T-cell (primary cell): ENCODE data around the gene HMGN1. TPM values are rescaled to one million over a fixed set of nuclear protein-coding genes. Genes with fewer than 3 reads are reported as not detected.

ENCODE experiments used
- ATAC-seq, 4 experiments: fragments of 200-7000 bp in 3 of 4; fragments of 150-1000 bp in 1 of 4; cut with Tn5 transposase; replicated peaks in 1 of 4; 1 replicate in 3 of 4; 2 replicates in 1 of 4; pipeline ENCODE4 v1.10.0; 2021; ENCODE audit warnings: moderate library complexity in 3 of 4, mild to moderate bottlenecking in 2 of 4, moderate number of reproducible peaks in 1 of 4
- CTCF ChIA-PET, 2 donors: fragments of 300-600 bp; sonication (Branson Sonifier 250); formaldehyde crosslinking; loops; one replicate each; lab custom pipeline; 2022; ENCODE audit warnings: antibody characterized with exemption in 2 of 2; lab: Charles Lee
- POLR2A ChIA-PET, 2 donors: fragments of 300-600 bp; sonication (Branson Sonifier 250); formaldehyde crosslinking; loops; one replicate each; lab custom pipeline; 2022; ENCODE audit warnings: antibody characterized with exemption in 2 of 2; lab: Charles Lee
- DNase-seq, 35 experiments: peaks; one replicate each; pipeline versions ENCODE4 v3.0.0 to v3.0.0-alpha.2; 2013 to 2023
- H3K27ac ChIP-seq: one replicate; pipeline ENCODE4 v1.5.1; 2013; ENCODE audit warnings: low read length
- H3K27me3 ChIP-seq, 2 experiments: replicated peaks in 1 of 2; 1 replicate in 1 of 2; 2 replicates in 1 of 2; pipeline versions ENCODE4 v1.6.1 to v1.7.0; 2013; ENCODE audit warnings: low read length in 1 of 2, mixed read lengths in 1 of 2; ENCODE audit not compliant: control insufficient read depth in 2 of 2, insufficient read depth in 2 of 2; ENCODE audit errors: extremely low read depth in 1 of 2
- H3K36me3 ChIP-seq, 2 donors: 1 replicate in 1 of 2; 2 replicates in 1 of 2; pipeline versions ENCODE4 v1.6.1 to v1.7.0; 2013; ENCODE audit warnings: low read length in 1 of 2; ENCODE audit not compliant: control insufficient read depth in 2 of 2, insufficient read depth in 1 of 2; ENCODE audit errors: extremely low read depth in 1 of 2
- H3K4me1 ChIP-seq, 2 experiments: 1 replicate in 1 of 2; 2 replicates in 1 of 2; pipeline versions ENCODE4 v1.6.1 to v1.7.0; 2013; ENCODE audit warnings: low read length in 2 of 2, mixed read lengths in 1 of 2; ENCODE audit not compliant: insufficient read depth in 2 of 2, control insufficient read depth in 1 of 2; ENCODE audit errors: extremely low read depth in 1 of 2
- H3K4me3 ChIP-seq, 2 donors: 1 replicate in 1 of 2; 2 replicates in 1 of 2; pipeline versions ENCODE4 v1.5.1 to v1.7.0; 2013; ENCODE audit warnings: mild to moderate bottlenecking in 2 of 2, low read length in 1 of 2, moderate library complexity in 1 of 2; ENCODE audit not compliant: control insufficient read depth in 1 of 2; ENCODE audit errors: extremely low read depth in 1 of 2
- H3K9me3 ChIP-seq: 2 replicates; pipeline ENCODE4 v1.7.0; 2013
- H3K27ac Mint-ChIP-seq, 2 donors: one replicate each; pipeline ENCODE4 v1.8.0; 2020 to 2021; ENCODE audit warnings: mild to moderate bottlenecking in 2 of 2, mixed read lengths in 2 of 2
- H3K27me3 Mint-ChIP-seq, 2 donors: one replicate each; pipeline ENCODE4 v1.8.0; 2021 to 2022; ENCODE audit warnings: mixed read lengths in 2 of 2
- H3K36me3 Mint-ChIP-seq: one replicate; pipeline ENCODE4 v1.8.0; 2021; ENCODE audit warnings: mixed read lengths
- H3K4me1 Mint-ChIP-seq, 3 donors: one replicate each; pipeline ENCODE4 v1.8.0; 2020 to 2022; ENCODE audit warnings: mixed read lengths in 3 of 3, mild to moderate bottlenecking in 1 of 3
- H3K4me3 Mint-ChIP-seq, 3 donors: one replicate each; pipeline ENCODE4 v1.8.0; 2020 to 2022; ENCODE audit warnings: mild to moderate bottlenecking in 3 of 3, mixed read lengths in 3 of 3, moderate library complexity in 3 of 3
- H3K9me3 Mint-ChIP-seq, 3 donors: one replicate each; pipeline ENCODE4 v1.8.0; 2020 to 2022; ENCODE audit warnings: mixed read lengths in 3 of 3
- WGBS: methylation state at CpG from one replicate; pipeline ENCODE4 v1.1.5; 2013; ENCODE audit warnings: missing lambda C conversion rate; ENCODE audit not compliant: insufficient coverage; 5-methylcytosine and 5-hydroxymethylcytosine counted together
- total RNA-seq, 35 experiments: library from RNA in 6 of 35; stranded (reverse) in 6 of 35; fragments of 120-200 nt in 1 of 35; gene quantifications; one replicate each; pipeline versions ENCODE4 v1.2.1 to v1.2.4 and lab custom pipeline; 2013 to 2026

The HMGN1 gene
- total RNA-seq, 5 donors from 2014 or later (not counting 1 experiment from before 2014, with no cell fraction given) = 206 to 254 (median 239) TPM

DNA sequence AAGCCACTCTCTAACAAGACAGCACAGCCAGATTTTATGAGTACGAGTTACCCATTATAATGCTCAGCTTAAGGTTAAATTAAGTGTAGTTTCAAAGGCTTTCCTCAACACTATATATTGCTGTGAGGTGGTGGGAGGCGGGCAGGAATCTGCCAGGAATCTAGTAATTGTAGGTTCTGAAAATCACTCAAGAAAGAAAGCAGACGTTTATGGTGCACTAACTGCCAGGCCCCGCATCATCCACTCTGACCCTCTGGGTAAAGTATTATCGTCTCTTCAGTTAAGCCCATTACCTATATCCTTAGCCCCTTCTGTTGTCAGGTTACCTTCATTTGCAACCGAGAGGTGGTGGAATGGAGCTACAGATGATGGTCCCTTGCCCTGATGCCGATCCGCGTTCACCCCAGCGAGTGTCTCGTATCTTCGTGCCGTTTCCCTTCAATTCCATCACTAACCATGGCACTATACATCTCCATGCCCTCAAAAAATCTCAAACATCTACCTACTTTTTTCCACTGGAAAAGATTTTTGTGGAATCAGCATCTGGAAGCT lies 12.4 kb downstream of the HMGN1 start:
- no peak for ATAC-seq
- H3K27me3 Mint-ChIP-seq = no peaks in the 10 kb centered on the region

DNA sequence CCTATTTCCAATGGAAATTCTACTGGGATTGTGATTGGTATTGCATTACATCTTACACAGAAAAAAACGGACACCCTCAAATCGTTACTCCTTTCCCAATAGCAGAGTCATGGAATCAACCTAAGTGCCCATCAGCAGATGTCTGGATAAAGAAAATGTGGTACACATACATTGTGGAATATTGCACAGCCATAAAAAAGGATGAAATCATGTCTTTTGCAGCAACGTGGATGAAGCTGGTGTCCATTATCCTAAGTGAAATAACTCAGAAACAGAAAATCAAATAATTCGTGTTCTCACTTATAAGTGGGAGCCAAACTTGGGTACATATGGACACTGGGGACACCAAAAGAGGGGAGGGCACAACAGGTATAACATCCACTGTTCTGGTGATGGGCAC lies 14.3 kb downstream of the HMGN1 start:
- H3K9me3 ChIP-seq = no peaks in the 10 kb centered on the region
- H3K27me3 Mint-ChIP-seq = peaks cover 0 to under 1% of the 10 kb centered on the region in 2 donors
- H3K27ac ChIP-seq = no peak overlapping the region
- H3K9me3 Mint-ChIP-seq = no peaks in the 10 kb centered on the region
- H3K4me1 ChIP-seq = no peaks in the 10 kb centered on the region
- no peak for DNase-seq
- no peaks in the 10 kb centered on the region for H3K36me3 ChIP-seq
- CTCF ChIA-PET = no interaction called here
- POLR2A ChIA-PET = no interaction called here
- no peak overlapping the region for H3K4me3 Mint-ChIP-seq
- no peaks in the 10 kb centered on the region for H3K27me3 ChIP-seq
- H3K36me3 Mint-ChIP-seq = no peaks in the 10 kb centered on the region
- no peak overlapping the region for H3K4me3 ChIP-seq
- H3K4me1 Mint-ChIP-seq = no peaks in the 10 kb centered on the region
- H3K27ac Mint-ChIP-seq = no peak overlapping the region
- no CpG with 5 or more reads among the region's 4 CpGs for WGBS
- ATAC-seq = no peak

More for the DNA sequence above, 12.4 kb downstream of the HMGN1 start:
- Mint-ChIP-seq H3K4me1 (no peaks in the 10 kb centered on the region), H3K4me3 (no peak overlapping the region), H3K9me3 (no peaks in the 10 kb centered on the region), H3K27ac (no peak overlapping the region), H3K36me3 (peaks cover 8% of the 10 kb centered on the region)
- Histone ChIP-seq H3K9me3 (no peaks in the 10 kb centered on the region), H3K36me3 (peaks cover 0 to 5% of the 10 kb centered on the region in 2 donors), H3K4me1 (no peaks in the 10 kb centered on the region), H3K27me3 (no peaks in the 10 kb centered on the region), H3K27ac (no peak overlapping the region), H3K4me3 (no peak overlapping the region)
- DNase-seq = no peak
- POLR2A ChIA-PET = no interaction called here
- CTCF ChIA-PET = no interaction called here
- no CpG with 5 or more reads among the region's 13 CpGs for WGBS

DNA sequence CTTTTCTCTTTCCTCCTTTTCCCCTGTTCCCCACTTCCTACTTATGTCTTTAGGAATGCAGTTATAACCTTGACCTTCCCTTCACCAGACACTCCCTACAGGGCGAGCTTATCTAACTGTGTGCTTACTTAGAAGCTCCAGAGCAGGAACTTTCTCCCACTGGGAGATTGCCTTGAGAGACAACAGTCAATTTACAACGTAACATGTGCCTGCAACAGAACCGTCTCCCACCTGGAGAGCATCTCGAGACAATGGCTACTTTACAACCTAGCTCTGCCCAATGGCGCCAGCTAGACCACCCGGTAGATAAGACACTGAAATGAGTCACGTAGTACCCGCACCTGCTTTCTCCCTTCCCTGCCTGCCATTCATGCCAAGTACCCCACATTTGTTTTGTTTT lies 16.7 kb downstream of the HMGN1 start:
- Histone ChIP-seq H3K27me3 (no peaks in the 10 kb centered on the region), H3K27ac (no peak overlapping the region), H3K36me3 (no peaks in the 10 kb centered on the region), H3K4me1 (no peaks in the 10 kb centered on the region), H3K4me3 (no peak overlapping the region), H3K9me3 (no peaks in the 10 kb centered on the region)
- DNase-seq = no peak
- POLR2A ChIA-PET = no interaction called here
- Mint-ChIP-seq H3K27me3 (peaks cover 0 to 3% of the 10 kb centered on the region in 2 donors), H3K36me3 (no peaks in the 10 kb centered on the region), H3K4me1 (no peaks in the 10 kb centered on the region), H3K27ac (no peak overlapping the region), H3K9me3 (no peaks in the 10 kb centered on the region), H3K4me3 (no peak overlapping the region)
- ATAC-seq = no peak
- CTCF ChIA-PET = no interaction called here
- 87% methylated on average over 4 of the region's 8 CpGs for WGBS

DNA sequence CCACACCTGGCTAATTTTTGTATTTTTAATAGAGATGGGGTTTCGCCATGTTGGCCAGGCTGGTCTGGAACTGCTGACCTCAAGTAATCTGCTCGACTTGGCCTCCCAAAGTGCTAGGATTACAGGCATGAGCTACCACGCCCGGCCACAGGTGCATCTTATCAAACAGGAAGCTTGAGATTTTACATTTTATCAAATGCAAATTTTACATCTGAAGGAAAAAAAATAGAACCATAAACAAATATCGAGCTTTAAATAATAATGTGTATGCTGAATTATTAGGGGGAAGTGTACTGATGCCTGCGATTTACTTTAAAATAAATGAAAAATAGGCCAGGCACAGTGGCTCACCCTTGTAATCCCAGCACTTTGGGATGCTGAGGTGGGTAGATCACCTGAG lies 18.9 kb downstream of the HMGN1 start:
- no peaks in the 10 kb centered on the region for H3K9me3 Mint-ChIP-seq
- no peaks in the 10 kb centered on the region for H3K36me3 Mint-ChIP-seq
- no peaks in the 10 kb centered on the region for H3K36me3 ChIP-seq
- no peak overlapping the region for H3K4me3 ChIP-seq
- ATAC-seq (no peak), DNase-seq (no peak)
- ChIA-PET CTCF (no interaction called here), POLR2A (no interaction called here)
- H3K4me3 Mint-ChIP-seq = no peak overlapping the region
- no peak overlapping the region for H3K27ac Mint-ChIP-seq
- peaks cover 2 to 3% of the 10 kb centered on the region in 2 donors for H3K27me3 Mint-ChIP-seq
- no peak overlapping the region for H3K27ac ChIP-seq
- whole genome bisulfite sequencing = 75% methylated on average over 2 of the region's 6 CpGs
- H3K27me3 ChIP-seq = peaks cover 0 to 13% of the 10 kb centered on the region in 2 experiments
- no peaks in the 10 kb centered on the region for H3K9me3 ChIP-seq
- H3K4me1 ChIP-seq = no peaks in the 10 kb centered on the region
- H3K4me1 Mint-ChIP-seq = no peaks in the 10 kb centered on the region

DNA sequence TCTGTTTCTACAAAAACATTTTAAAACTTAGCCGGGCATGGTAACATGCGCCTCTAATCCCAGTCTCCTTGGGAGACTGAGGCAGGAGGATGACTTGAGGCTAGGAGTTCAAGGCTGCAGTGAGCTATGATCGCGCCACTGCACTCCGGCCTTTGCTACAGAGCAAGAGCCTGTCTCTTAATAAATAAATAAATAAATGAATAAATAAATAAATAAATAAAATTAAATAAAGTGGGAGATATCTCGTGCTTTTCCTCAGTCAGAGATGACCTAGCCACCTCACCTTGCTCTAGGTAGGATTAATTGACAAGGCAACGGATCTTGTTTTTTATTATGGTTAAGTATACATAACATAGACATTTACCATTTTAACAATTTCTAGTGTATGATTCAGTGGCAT lies 21.2 kb downstream of the HMGN1 start:
- DNase-seq (no peak), ATAC-seq (no peak)
- Mint-ChIP-seq H3K36me3 (no peaks in the 10 kb centered on the region), H3K4me3 (no peak overlapping the region), H3K27ac (no peak overlapping the region), H3K4me1 (no peaks in the 10 kb centered on the region), H3K9me3 (no peaks in the 10 kb centered on the region), H3K27me3 (peaks cover 2 to 3% of the 10 kb centered on the region in 2 donors)
- Histone ChIP-seq H3K27ac (no peak overlapping the region), H3K36me3 (no peaks in the 10 kb centered on the region), H3K27me3 (peaks cover 0 to 13% of the 10 kb centered on the region in 2 experiments), H3K4me3 (no peak overlapping the region), H3K4me1 (no peaks in the 10 kb centered on the region), H3K9me3 (no peaks in the 10 kb centered on the region)
- ChIA-PET CTCF (no interaction called here), POLR2A (no interaction called here)
- 100% methylated on average over 1 of the region's 7 CpGs for WGBS

DNA sequence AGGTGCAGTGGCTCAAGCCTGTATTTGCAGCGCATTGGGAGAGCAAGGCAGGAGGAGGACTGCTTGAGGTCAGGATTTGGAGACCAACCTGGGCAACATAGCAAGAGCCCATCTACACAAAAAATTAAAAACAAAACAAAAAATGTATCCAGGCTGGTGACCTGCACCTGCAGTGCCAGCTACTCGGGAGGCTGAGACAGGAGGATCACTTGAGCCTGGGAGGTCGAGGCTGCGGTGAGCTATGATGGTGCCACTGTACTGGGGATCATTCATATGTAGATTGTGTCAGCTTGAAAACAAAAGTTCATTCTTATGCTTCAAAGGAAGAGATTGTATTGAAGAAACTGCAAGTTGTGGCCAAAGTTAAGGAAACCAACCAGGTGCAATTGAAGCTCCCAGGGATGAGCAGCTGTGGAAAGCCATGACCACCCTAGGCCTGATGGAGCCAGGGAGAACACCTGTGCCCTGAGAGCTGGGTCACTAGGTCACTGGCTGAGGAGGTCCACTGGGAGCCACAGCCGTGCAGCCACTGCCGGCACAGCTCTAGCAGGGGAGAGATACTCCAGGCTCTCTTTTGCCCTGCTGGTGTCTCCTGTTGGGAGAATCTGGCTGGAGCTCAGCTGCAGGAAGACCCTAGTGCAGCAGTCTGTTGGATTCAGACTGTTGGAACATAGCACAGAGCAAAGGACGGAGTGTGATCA lies 22.1 kb downstream of the HMGN1 start:
- Mint-ChIP-seq H3K27ac (no peak overlapping the region), H3K4me1 (no peaks in the 10 kb centered on the region), H3K36me3 (no peaks in the 10 kb centered on the region), H3K4me3 (no peak overlapping the region), H3K27me3 (peaks cover 2 to 3% of the 10 kb centered on the region in 2 donors), H3K9me3 (no peaks in the 10 kb centered on the region)
- ChIA-PET POLR2A (interaction anchor here (0.6 to 0.7 kb wide), 2 partner anchors 12 to 26 kb away, joined by 3 to 4 read pairs; no protein-coding TSS in a partner anchor), CTCF (no interaction called here)
- no peak overlapping the region for H3K27ac ChIP-seq
- DNase-seq (no peak), ATAC-seq (no peak)
- no peaks in the 10 kb centered on the region for H3K4me1 ChIP-seq
- WGBS = 87% methylated on average over 5 of the region's 7 CpGs
- H3K27me3 ChIP-seq = peaks cover 0 to 13% of the 10 kb centered on the region in 2 experiments
- H3K36me3 ChIP-seq = no peaks in the 10 kb centered on the region
- no peaks in the 10 kb centered on the region for H3K9me3 ChIP-seq
- no peak overlapping the region for H3K4me3 ChIP-seq
